M059J (cell line): Measurements from ENCODE around the gene ZNRF3. TPM values are rescaled to one million over a fixed set of nuclear protein-coding genes. Genes with fewer than 3 reads are reported as not detected.
"Not testable (repeated sequence)": the region's sequence is repeated elsewhere in the genome, so short reads cannot be mapped to it uniquely, and the experiment has no call there.

Experiments
- DNase-seq: peaks from one replicate; pipeline ENCODE4 v3.0.0-alpha.2; 2012; ENCODE audit warnings: low read depth
- total RNA-seq: library from RNA; depleted of rRNA; stranded (reverse); fragments of >200 nt; shearing (Covaris generic); gene quantifications from 2 replicates; pipeline ENCODE4 v1.2.3, GENCODE V29; 2014

Gene ZNRF3
- total RNA-seq, 1 experiment from 2014 or later, result 5.1 TPM

GRCh38 chr22:29037340-29037932 is 154.1 kb downstream of the ZNRF3 start:
- no peak for DNase-seq

GRCh38 chr22:29039148-29039547 is 155.8 kb downstream of the ZNRF3 start:
- no peak for DNase-seq

- DNase-seq, result not testable (repeated sequence)
Measured at GRCh38 chr22:29039684-29040083, 156.3 kb downstream of the ZNRF3 start.

GRCh38 chr22:29040385-29041275 is 157.3 kb downstream of the ZNRF3 start:
- peak; percentile 80 for DNase-seq

- peak; percentile 74 for DNase-seq
Measured at GRCh38 chr22:29041408-29041807, 158.0 kb downstream of the ZNRF3 start.

GRCh38 chr22:29043906-29044575 is 160.7 kb downstream of the ZNRF3 start:
- DNase-seq, result peak; percentile 74

GRCh38 chr22:29044657-29045176 is 161.3 kb downstream of the ZNRF3 start:
- peak; percentile 83 for DNase-seq

GRCh38 chr22:29048822-29049654 is 165.7 kb downstream of the ZNRF3 start:
- no peak for DNase-seq

- DNase-seq, result no peak
Measured at GRCh38 chr22:29049655-29050263, 166.4 kb downstream of the ZNRF3 start.

GRCh38 chr22:29050457-29050856 is 167.1 kb downstream of the ZNRF3 start:
- DNase-seq, result no peak

GRCh38 chr22:29053048-29053702 is 169.8 kb downstream of the ZNRF3 start:
- DNase-seq, result no peak

GRCh38 chr22:29054251-29054767 is 170.9 kb downstream of the ZNRF3 start:
- DNase-seq, result no peak

- DNase-seq, result no peak
Measured at GRCh38 chr22:29055192-29055830, 171.9 kb downstream of the ZNRF3 start.

- DNase-seq, result no peak
Measured at GRCh38 chr22:29056472-29056871, 173.1 kb downstream of the ZNRF3 start.

GRCh38 chr22:29060251-29060869 is 177.0 kb downstream of the ZNRF3 start:
- DNase-seq, result no peak

GRCh38 chr22:29060931-29061330 is 177.6 kb downstream of the ZNRF3 start:
- no peak for DNase-seq

- DNase-seq, result no peak
Measured at GRCh38 chr22:29061773-29062172, 178.4 kb downstream of the ZNRF3 start, which contains the start of gene C22orf31. Gene C22orf31 (minus strand): TSS chr22:29061831. CDS start chr22:29061792, 39 bp downstream.

GRCh38 chr22:29062286-29062821 is 179.0 kb downstream of the ZNRF3 start:
- DNase-seq, result no peak
